Dendritic cell treated with granulocyte-macrophage colony-stimulating factor and Interleukin-4, amounts not matched to agents 40 ng/mL and 50 ng/mL, for 4 days (primary cell): ENCODE measurements around the gene COMP.

ENCODE experiments used
- H3K27ac Mint-ChIP-seq: one replicate; pipeline ENCODE4 v1.8.0; 2022; ENCODE audit warnings: mild to moderate bottlenecking, mixed read lengths
- H3K27me3 Mint-ChIP-seq: one replicate; pipeline ENCODE4 v1.8.0; 2022; ENCODE audit warnings: mild to moderate bottlenecking, mixed read lengths
- H3K36me3 Mint-ChIP-seq: one replicate; pipeline ENCODE4 v1.8.0; 2022; ENCODE audit warnings: low read depth, mixed read lengths
- H3K4me1 Mint-ChIP-seq: one replicate; pipeline ENCODE4 v1.8.0; 2022; ENCODE audit warnings: low read depth, mixed read lengths
- H3K4me3 Mint-ChIP-seq: one replicate; pipeline ENCODE4 v1.8.0; 2022; ENCODE audit warnings: mild to moderate bottlenecking, moderate library complexity, mixed read lengths
- H3K9me3 Mint-ChIP-seq: one replicate; pipeline ENCODE4 v1.8.0; 2022; ENCODE audit warnings: mixed read lengths
- intact Hi-C: fragments of 100-400 bp; cut with micrococcal nuclease; formaldehyde crosslinking; loops from one replicate; pipeline ENCODE4 v1.15.0; 2022

The COMP gene

DNA sequence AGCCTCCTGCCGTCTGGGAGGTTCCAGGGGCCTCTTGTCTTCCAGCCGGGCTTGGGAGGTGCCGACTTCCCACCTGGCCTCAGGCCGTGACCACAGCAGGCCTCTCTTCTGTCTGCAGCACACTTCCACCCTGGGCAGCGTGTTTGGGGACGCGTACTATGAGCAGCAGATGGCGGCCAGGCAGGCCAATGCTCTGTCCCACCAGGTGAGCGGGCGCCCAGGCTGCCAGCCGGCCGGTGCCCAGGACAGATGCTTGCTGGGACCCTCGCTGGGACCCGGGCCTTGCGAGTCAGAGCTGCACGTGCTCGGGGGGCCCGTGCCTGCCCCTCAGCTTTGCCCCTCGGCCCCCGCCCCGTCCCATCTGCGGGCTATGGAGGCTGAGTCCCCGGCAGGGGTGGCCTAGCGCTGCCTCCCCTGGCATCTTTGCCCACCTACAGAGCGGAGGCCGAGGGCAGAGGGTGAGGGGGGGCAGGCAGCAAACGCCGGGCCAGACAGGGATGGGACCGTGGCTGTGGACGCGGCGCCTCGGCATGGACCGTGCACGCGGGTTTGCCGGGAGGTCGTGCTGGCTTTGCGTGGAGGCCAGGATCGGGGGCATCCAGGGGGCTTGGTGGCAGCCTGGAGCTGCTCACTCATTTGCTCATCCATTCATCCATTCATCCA, 16.2 kb downstream of the COMP start:
- no peak overlapping the region for H3K27ac Mint-ChIP-seq
- peaks cover 16% of the 10 kb centered on the region for H3K27me3 Mint-ChIP-seq
- no peak overlapping the region for H3K4me3 Mint-ChIP-seq
- no peaks in the 10 kb centered on the region for H3K4me1 Mint-ChIP-seq
- intact Hi-C loops: no loop called here
- peaks cover 26% of the 10 kb centered on the region for H3K36me3 Mint-ChIP-seq
- H3K9me3 Mint-ChIP-seq: no peaks in the 10 kb centered on the region

DNA sequence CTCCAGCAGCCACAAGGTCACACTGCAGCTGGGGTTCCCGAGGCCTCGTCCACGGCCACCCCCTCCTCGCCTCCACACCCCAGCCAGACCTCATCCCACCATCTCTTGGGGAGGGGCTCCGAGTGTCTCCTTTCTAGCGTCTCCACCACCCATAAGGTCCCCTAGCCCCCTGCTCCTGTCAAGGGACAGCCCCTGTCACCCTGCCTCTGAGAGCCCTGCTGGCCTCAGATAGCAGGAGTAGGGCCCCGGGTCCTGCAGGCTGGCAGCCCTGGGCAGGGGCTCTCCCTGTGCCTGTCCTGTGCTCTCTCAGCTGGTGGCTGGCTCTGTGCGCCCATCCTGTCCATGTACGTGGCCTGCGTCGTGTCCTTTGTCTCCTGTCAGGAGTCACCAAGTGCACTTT, 17.0 kb downstream of the COMP start:
- Mint-ChIP-seq H3K4me3 (no peak overlapping the region), H3K9me3 (no peaks in the 10 kb centered on the region)
- intact Hi-C loops: no loop called here

DNA sequence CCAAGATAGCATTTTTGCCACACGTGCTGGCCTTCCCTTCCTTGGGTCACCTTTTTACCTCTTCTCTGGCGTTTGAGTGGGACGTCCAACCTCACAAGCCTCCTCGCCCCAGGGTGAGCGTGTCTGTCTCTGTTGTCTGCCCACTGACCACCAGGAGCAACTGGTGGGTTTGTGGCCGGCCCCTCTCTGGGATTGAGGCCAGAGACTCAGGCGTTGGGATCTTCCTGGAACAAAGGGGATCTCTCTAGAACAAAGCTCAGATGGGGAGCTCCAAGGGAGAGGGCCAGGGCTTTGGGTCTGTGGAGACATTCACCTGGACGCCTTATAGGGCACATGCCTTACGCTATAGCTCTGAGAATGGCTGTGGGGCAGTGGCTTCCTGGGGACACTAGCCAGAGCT, 17.4 kb downstream of the COMP start:
- H3K27me3 Mint-ChIP-seq: peaks cover 15% of the 10 kb centered on the region
- H3K4me1 Mint-ChIP-seq: no peaks in the 10 kb centered on the region
- no peak overlapping the region for H3K27ac Mint-ChIP-seq
- H3K4me3 Mint-ChIP-seq: no peak overlapping the region
- intact Hi-C loops: no loop called here
- H3K9me3 Mint-ChIP-seq: no peaks in the 10 kb centered on the region
- peaks cover 26% of the 10 kb centered on the region for H3K36me3 Mint-ChIP-seq

More for the DNA sequence above, 17.0 kb downstream of the COMP start:
- no peak overlapping the region for H3K27ac Mint-ChIP-seq
- H3K4me1 Mint-ChIP-seq: no peaks in the 10 kb centered on the region
- peaks cover 26% of the 10 kb centered on the region for H3K36me3 Mint-ChIP-seq
- peaks cover 16% of the 10 kb centered on the region for H3K27me3 Mint-ChIP-seq

DNA sequence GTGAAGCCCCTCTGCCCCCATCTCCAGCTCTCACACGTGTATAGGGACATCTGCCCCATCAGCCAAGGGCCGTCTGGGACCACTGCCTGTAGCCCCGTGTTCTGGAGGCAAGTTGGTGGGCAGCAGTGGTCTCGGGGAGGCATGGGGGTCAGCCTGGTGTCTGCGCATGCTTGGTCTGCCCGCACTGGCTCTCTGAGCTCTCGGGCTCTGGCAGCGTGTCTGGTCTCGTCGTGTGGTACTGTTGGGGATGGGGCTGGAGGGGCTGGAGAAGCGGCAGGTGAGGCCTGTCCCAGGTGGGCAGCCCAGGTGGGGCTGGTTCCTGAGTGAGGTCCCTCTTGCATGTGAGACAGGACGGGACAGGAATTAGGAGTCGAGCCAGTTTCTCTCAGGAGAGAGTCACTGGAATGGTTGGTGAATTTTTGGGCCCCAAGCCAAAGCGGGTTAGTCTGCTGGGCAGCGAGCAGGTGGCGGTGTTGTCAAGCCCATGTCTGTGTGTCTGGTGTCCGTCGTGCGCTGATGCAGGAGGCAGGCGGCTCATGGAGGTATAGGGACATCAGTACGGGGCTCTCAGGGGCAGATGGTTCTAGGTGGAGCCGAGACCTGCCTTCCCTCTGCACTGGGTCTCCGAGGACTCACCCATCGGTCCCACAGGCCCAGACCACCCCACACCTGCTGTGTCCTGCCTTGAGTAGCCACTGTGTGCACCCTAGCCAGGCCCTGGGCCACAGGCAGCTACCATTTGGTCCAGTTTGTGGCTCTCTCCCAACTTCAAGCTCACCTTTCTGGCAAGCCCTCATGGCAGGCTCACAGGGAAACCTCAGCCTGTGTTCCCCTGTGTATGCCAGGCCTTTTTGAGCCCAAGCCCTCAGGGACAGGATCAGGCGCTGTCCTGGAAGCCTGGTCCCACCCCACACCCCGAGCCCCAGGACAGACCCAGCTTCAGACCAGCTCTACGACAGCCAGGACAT, 18.2 kb downstream of the COMP start:
- peaks cover 22% of the 10 kb centered on the region for H3K36me3 Mint-ChIP-seq
- intact Hi-C loops: no loop called here

DNA sequence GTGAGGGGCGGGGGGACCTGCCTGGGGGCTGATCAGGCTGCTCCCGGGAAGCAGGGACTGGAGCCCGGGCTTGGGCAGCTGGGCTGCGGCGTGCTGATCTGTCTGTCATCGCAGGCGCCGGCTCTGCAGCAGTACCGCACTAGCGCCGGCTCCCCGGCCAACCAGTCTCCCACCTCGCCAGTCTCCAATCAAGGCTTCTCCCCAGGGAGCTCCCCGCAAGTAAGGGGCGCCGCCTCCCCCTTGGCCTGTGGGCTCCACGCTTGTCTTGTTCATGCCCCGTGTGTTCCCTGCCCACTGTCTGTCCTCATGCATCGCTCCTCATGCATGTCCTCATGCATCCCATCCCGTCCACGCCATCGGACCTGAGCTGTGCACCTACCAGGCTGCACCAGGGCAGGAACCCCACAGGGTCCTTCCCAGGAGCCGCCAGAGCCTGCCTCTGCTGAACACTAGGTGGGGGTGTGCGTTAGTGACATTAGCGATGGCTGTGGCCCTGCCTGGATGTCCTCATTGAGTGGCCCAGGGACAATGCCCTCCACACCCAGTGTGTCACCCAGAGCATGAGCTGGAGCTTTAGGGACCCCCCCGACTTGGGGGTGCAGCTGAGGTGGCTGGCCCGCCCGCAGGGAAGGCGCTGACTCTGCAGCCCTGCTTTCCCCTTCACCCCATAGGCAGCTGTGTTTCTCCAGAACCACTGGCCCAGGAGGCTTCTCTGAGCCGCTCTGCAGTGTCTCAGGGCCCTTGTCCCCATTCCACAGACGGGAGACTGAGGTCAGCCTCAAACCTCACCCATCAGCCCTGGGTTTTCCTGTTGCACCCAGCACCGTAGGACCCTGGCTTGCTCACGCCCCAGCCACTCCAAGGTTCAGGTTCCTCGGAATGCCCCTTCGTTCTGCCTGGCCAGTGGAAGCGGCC, 19.5 kb downstream of the COMP start:
- no peak overlapping the region for H3K4me3 Mint-ChIP-seq
- H3K4me1 Mint-ChIP-seq: no peaks in the 10 kb centered on the region
- H3K9me3 Mint-ChIP-seq: no peaks in the 10 kb centered on the region
- intact Hi-C loops: no loop called here
- no peaks in the 10 kb centered on the region for H3K27me3 Mint-ChIP-seq
- peaks cover 16% of the 10 kb centered on the region for H3K36me3 Mint-ChIP-seq
- no peak overlapping the region for H3K27ac Mint-ChIP-seq

More for the DNA sequence above, 18.2 kb downstream of the COMP start:
- Mint-ChIP-seq H3K4me1 (no peaks in the 10 kb centered on the region), H3K9me3 (no peaks in the 10 kb centered on the region), H3K4me3 (no peak overlapping the region), H3K27me3 (peaks cover 8% of the 10 kb centered on the region), H3K27ac (no peak overlapping the region)

DNA sequence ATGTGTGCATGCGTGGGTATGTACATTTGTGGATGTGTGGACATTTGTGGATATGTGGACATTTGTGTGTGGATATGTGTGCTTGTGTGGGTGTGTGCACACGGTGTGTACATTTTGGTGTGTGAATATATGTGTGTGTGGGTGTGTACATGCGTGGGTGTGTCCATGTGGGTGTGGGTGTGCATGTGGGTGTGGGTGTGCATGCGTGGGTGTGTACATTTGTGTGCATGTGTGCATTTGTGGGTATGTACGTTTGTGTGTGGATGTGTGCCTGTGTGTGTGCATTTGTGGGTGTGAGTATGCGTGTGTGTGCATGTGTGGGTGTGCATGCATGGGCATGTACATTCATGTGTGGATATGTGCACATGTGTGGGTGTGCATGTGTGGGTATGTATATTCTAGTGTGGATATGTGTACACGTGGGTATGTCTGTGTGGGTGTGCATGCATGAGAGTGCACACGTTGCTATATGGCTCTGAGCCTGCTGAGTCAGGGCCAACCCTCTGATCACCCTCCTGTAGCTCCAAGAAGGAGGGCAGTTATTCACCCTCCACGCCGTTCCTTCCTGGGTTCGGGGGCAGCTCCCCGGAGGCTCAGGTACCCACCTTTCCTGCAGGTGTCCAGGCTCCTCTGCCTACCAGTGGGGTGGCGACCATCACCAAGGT, 20.3 kb downstream of the COMP start:
- Mint-ChIP-seq H3K36me3 (peaks cover 11% of the 10 kb centered on the region), H3K4me3 (no peak overlapping the region), H3K27me3 (no peaks in the 10 kb centered on the region), H3K9me3 (no peaks in the 10 kb centered on the region), H3K4me1 (no peaks in the 10 kb centered on the region), H3K27ac (no peak overlapping the region)
- intact Hi-C loops: no loop called here

DNA sequence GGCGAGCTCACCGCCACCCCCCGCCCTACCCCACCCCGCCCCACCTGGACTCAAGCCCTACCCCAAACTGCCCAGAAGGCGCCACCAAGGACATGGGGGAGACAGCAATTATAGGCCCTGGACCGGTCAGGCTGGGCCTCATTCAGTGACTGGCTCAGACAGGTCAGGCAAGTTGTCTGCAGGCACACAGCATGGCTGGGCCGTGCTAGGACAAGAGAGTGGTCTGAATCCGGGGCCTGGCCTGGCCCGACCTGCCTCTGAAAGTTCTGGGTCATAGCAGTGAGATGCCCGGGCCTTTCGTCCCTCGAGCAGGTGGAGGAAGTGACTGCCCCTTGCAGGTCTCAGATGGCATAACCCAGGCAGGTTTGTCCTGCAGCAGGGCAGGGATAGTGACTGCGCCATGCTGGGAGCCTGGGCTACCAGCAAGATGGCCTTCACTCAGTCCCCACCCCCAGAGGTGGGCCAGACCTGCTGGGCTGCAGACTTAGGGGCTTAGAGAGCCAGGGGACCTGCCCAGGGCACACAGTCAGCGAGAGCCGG, 21.0 kb downstream of the COMP start:
- Mint-ChIP-seq H3K9me3 (no peaks in the 10 kb centered on the region), H3K27me3 (no peaks in the 10 kb centered on the region), H3K36me3 (peaks cover 6% of the 10 kb centered on the region), H3K27ac (no peak overlapping the region), H3K4me3 (no peak overlapping the region), H3K4me1 (no peaks in the 10 kb centered on the region)
- intact Hi-C loops: no loop called here

DNA sequence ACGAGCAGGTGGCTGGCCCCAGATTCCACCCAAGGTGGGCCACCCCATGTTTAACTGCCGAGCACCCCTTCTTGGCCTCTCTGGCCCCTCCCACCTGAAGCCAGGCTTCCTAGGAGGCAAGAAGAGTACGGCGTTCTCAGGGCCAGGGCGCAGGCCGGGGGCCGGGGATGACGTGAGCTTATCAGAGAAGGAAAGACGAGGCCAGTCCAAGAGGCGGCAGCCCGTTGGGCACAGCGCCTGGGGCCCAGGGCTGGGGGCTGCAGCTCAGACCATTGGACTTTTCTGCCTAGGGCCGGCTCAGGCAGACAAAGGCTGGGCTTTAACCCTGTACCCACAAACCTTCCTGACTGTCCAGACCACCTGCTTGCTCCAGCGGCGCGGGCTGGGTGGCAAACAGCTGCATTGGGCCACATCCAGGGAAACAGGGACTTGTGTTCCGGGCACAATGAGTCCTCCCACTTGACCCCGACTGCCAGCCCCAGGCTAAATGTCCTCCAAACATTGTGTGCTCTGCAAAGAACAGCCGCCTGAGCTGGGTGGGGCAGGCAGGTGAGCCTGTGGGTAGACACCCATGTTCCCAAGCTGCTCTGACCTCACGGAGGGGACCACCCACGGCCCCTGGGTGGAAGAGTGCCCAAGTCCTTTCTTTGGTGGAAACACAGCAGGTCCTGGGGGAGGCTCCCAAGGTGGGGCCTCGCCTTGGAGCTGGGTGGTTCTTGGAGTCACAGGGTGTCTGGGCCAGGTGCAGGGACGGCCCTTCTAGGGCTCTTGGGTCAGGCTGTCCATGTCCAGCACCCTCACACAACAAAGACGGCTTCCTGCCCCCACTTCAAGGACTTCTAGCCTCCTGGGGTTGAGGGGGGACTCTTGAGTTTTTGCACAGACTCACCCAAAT, 21.9 kb downstream of the COMP start:
- Mint-ChIP-seq H3K4me1 (no peaks in the 10 kb centered on the region), H3K4me3 (no peak overlapping the region), H3K9me3 (no peaks in the 10 kb centered on the region), H3K36me3 (peaks cover 6% of the 10 kb centered on the region), H3K27ac (no peak overlapping the region), H3K27me3 (no peaks in the 10 kb centered on the region)
- intact Hi-C loops: no loop called here

DNA sequence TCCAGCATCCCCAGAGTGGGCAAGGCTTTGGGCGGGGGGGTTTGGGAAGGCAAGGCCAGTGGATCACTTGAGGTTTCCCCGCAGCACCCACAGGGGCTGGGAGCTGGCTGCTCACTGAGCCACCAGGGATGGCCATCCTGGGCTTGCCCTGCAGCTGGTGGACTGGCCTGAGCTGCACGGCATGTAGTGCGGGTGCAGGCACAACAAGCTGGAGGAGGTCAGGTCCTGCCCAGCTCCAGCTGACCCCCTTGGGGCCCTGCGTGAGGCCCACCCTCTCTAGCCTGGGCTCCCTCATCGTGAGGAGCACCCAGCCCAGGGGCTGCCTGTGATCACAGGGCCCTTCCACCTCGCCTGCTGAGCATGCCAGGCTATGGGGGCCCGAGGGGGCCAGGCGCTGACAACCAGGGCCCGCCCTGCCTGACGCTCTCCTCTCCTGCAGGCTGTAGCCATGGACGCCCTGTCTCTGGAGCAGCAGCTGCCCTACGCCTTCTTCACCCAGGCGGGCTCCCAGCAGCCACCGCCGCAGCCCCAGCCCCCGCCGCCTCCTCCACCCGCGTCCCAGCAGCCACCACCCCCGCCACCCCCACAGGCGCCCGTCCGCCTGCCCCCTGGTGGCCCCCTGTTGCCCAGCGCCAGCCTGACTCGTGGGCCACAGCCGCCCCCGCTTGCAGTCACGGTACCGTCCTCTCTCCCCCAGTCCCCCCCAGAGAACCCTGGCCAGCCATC, 22.9 kb downstream of the COMP start:
- no peaks in the 10 kb centered on the region for H3K27me3 Mint-ChIP-seq
- no peak overlapping the region for H3K27ac Mint-ChIP-seq
- no peaks in the 10 kb centered on the region for H3K4me1 Mint-ChIP-seq
- H3K9me3 Mint-ChIP-seq: no peaks in the 10 kb centered on the region
- H3K4me3 Mint-ChIP-seq: no peak overlapping the region
- H3K36me3 Mint-ChIP-seq: peaks cover 6% of the 10 kb centered on the region
- intact Hi-C loops: no loop called here

DNA sequence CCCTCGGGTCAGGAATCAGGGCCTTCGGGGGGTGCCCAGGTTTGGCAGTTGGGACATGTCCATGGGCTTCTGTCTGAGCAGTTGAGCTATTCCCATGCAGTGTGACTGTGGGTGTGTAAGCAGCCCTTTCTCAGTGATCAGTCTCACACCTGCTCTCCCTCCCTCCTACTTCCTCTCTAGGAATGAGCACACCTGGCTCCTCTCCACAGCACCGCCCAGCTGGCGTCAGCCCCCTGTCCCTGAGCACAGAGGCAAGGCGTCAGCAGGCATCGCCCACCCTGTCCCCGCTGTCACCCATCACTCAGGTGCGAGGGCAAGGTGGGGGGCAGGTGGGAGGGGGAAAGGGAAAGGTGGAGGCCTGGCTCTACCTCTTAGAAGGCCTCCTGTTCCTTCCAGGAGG, 25.9 kb downstream of the COMP start:
- Mint-ChIP-seq H3K4me3 (no peak overlapping the region), H3K9me3 (no peaks in the 10 kb centered on the region), H3K27ac (no peak overlapping the region), H3K36me3 (peaks cover 10% of the 10 kb centered on the region), H3K27me3 (no peaks in the 10 kb centered on the region), H3K4me1 (no peaks in the 10 kb centered on the region)
- intact Hi-C loops: no loop called here

DNA sequence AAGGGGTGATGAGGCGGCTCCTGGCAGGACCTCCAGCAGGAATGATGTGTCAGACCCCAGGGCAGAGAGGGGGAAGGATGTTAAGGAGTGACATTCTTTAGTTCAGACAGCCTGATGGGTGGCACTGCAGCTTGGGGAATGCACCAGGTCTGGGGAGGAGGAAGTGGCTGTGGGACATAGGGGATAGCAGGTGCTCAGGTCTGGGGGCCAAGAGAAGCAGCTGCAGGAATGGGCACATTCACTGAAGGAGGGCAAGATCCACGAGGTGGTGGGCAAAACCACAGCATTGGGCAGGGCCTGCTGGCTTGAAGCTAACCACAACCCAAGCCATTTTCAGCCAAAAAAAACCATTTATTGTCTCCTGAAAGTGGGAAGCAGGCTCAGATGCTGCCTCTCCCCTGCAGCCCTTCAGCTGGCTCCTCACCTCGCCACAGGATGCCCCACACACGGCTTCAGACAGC, 26.5 kb downstream of the COMP start:
- Mint-ChIP-seq H3K27me3 (no peaks in the 10 kb centered on the region), H3K4me3 (no peak overlapping the region), H3K9me3 (no peaks in the 10 kb centered on the region), H3K4me1 (no peaks in the 10 kb centered on the region), H3K27ac (no peak overlapping the region), H3K36me3 (peaks cover 10% of the 10 kb centered on the region)
- intact Hi-C loops: no loop called here
